Subcutaneous adipose tissue (tissue), 4 donors: ENCODE measurements around the gene PDX1. TPM values are rescaled to one million over a fixed set of nuclear protein-coding genes. Genes with fewer than 3 reads are reported as not detected.

Source experiments
- total RNA-seq, 4 donors: library from RNA; depleted of rRNA; stranded (reverse); fragments of >200 nt; gene quantifications; one replicate each; pipeline ENCODE4 v1.1.0, GENCODE V29; 2016
- TF ChIP-seq, protein P1 (sequence below): fragments of 450-650 bp; IDR thresholded peaks from one replicate; pipeline ENCODE4 v1.5.1; 2016; ENCODE audit warnings: low read depth, mild to moderate bottlenecking, control low read depth, antibody characterized with exemption, moderate library complexity

PDX1 gene
- total RNA-seq, 4 donors from 2014 or later, result not detected

DNA sequence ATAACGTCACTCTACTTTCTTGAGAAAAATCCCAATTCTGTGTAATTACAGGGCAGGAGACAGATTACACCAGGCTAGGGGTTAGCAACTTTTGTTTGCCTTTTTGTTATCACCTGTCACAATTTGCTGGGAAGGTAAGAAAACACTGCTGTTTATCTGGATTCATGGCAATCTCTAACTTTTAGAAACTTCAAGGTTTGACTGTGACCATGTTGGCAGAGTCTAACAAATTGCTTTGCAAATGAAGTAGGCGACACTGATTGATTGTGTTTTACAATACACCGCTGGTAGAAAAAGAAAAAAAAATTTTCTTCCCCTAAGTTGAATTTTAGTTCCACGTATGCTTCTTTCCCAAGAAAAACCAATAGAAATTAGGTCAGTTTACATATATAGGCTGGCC is 10.4 kb upstream of the PDX1 start:
- TF ChIP-seq, protein P1, sequence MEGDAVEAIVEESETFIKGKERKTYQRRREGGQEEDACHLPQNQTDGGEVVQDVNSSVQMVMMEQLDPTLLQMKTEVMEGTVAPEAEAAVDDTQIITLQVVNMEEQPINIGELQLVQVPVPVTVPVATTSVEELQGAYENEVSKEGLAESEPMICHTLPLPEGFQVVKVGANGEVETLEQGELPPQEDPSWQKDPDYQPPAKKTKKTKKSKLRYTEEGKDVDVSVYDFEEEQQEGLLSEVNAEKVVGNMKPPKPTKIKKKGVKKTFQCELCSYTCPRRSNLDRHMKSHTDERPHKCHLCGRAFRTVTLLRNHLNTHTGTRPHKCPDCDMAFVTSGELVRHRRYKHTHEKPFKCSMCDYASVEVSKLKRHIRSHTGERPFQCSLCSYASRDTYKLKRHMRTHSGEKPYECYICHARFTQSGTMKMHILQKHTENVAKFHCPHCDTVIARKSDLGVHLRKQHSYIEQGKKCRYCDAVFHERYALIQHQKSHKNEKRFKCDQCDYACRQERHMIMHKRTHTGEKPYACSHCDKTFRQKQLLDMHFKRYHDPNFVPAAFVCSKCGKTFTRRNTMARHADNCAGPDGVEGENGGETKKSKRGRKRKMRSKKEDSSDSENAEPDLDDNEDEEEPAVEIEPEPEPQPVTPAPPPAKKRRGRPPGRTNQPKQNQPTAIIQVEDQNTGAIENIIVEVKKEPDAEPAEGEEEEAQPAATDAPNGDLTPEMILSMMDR, result no peak

DNA sequence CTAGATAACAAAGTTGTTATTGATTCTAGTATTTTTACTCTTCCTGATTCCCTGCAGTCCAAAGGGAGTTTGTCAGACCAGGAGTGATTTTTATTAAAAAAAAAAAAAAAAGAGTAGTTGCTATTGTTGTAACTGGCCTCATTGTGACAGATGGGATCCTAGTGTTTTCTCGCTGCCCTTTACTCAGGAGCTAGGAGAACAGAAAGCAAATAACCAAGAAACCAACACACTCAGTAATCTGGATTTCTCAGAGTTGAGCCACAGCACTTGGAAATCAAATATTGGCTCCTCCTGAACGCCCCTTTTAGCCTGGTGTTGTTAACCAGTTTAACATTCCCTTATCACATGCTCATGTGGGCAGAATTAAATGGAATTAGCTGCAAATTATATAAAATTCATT is 8.3 kb upstream of the PDX1 start:
- TF ChIP-seq, protein P1, result no peak

DNA sequence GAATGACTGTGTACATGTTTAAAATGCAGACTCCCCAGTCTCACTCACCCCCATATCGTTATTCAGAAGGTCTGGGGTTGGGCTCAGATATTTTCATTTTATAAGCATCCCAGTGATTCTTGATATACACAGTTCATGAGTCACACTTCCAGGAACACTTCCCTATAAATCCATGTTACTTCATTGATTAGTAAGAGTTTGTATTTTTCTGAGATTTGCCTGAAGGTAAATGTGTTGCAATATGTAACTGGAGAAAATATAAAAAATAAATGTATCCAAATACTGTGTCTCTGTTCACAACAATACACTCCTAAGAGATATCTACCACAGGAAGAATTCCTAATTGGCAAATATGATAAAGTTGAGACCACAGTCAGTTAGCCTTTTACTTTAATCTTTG is 6.6 kb upstream of the PDX1 start:
- TF ChIP-seq, protein P1, result no peak

DNA sequence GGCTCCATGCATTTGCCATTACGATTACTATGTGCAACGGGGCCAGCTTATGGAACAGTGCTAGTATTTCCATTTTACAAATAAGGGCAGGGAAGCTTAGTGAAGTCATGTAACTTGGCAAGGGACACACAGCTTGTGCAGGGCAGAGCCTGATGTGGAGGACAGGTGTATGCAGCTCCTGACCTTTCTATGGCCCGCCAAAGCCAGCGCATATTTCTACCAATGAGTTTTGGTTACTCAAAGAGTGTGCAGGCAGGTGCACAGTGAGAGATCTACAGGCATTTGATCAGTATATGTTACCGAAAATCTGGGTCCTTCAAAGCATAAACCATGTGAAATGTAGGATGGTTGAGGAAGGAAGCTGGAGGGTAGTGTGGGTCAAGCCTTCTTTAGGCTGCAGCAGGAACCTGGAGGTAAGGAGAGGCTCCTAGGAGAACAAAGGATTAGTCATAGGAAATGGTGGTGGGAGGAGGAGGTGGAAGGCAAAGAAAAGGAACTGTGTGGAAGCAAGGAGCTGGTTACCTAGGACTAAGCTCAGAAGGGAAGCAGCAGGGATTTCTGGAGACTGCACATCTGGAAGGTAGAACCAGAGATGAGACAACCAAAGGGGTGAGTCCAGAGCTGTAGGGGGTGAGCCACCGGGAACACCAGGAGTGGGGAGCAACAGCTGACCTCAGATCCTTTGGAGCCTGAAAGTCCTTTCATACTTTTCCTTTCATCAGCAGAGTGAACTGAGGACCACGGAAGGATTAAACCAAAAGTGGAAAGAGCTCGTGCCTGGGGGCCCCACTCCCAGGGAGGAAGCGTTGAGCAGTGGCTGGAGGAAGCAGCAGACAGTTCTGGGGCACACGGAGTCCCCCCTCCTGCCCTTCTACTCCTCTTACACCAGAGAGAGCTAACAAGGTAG is 4.2 kb upstream of the PDX1 start:
- TF ChIP-seq, protein P1, result no peak

DNA sequence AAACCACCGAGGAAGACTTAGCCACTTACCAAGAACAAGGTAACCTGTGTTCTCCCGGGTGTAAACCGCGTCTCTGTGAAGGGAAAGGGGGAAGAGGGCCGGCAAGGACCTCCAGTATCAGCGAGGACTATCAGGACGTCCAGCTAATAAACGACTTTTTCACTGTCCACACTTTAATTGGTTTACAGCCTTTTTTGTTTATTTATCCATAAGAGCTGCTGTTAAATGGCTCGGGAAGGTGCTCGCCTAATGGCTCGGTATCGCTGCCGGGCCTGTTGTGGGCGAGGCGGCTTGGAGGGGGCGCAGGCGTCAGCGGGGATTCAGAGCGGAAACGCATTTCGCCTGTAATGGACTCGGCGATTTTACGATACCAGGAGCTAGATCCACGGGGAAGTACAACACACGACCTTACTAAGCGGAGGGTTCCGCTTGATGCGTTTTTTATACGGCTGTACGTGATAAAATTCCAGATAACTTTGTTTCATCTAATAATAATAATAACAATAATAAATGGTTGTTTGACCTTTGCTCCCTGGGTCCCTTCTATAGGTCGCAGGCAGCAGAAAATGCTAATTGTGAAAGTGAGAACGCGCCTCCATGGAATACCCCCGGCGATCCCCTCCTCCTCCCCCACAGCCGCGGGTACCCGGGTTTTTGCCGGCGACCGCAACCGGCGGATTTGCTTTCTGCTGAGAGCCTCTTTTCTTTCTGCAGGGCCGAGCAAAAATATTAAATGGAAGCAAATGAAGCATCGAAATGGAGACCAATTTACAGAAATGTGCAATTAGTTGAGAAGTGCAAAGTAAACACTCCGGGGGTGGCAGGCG is 2.5 kb upstream of the PDX1 start:
- TF ChIP-seq, protein P1, result no peak

DNA sequence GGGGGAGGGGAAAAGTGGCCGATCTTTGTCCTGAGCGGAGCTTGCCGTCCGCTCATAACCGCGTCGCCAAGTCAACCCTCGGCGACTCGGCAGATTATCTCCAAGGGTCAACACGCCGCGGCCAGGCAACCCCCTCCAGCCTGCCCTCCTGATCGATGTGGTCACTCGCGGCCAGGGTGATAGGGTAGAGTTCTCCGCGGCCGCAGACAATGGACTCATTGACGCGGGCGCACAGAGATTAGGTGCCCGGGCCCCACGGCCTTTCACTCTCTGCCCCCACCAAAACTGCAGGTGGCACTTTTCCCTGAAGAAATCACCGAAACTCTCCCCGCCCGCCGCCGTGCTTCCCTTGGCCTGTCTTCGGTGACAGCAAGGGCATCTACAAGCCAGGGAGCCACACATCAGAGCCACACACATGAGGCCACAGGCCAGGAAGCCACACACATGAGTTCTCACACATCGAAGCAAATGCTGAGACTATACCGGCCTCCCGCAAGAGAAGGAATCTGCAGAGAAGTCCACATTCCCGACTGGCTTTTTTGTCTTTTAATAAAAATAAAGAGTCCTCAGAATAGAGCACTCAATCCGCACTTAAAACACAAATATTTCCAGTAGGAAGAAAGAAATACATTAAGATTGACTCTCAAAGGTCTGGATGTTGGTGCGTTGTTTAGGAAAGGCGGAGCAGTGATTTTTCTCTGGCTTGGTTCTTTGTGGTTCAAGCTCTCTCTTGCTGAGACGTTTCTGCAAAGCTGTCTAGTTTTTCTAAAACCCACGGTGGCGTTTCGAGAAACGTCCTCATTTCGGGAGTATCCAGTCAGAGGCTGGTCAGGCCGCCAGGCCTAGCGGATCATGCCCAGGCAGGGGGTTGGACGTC is 1.5 kb upstream of the PDX1 start:
- TF ChIP-seq, protein P1, result no peak
